ENCODE measurements around the gene UPK3B. TPM values are rescaled to one million over a fixed set of nuclear protein-coding genes. Genes with fewer than 3 reads are reported as not detected.
"Not testable (repeated sequence)": the region's sequence is repeated elsewhere in the genome, so short reads cannot be mapped to it uniquely, and the experiment has no call there.

UPK3B gene
- total and polyA plus RNA-seq, 9 of the 15 experiments (the other 6 are each of a cell fraction or from before 2014, with no cell fraction given): not detected

DNA sequence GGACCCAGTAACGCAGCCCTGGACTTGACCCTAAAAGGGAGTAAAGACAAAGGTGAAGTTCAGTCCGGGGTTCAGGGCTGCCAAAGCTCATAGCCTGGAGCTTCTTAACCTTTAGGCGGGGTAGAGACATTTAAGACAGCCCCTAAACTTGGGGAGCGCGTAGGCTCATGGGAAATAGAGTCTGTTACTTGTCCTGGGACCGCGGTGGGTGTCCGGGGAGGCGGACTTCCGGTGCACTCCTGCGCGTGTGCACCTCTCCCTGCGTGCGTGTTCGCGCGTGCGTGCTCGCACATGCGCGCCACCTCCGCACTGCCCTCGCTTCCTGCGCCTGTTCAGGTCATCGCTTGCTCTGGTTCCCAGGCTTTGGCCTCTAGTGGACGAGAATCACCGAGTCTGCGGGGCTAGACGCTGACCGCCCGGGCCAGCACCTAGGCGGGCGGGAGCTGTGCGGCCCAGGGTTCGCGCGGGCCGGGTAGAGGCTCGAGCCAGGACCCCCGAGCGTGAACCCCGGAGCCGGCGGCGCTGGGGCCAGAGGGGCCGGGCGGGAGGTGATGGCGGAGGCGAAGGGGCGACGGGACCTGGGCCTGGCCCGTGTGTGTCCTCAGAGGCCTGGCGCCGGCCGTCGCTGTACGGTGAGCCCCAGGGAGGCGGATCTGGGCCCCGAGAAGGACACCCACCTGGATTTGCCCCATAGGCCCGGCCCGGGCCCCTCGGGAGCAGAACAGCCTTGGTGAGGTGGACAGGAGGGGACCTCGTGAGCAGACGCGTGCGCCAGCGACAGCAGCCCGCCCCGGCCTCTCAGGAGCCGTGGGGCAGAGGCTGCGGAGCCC, 38.9 kb downstream of the UPK3B start (continued):
- TF ChIP-seq, protein P1, sequence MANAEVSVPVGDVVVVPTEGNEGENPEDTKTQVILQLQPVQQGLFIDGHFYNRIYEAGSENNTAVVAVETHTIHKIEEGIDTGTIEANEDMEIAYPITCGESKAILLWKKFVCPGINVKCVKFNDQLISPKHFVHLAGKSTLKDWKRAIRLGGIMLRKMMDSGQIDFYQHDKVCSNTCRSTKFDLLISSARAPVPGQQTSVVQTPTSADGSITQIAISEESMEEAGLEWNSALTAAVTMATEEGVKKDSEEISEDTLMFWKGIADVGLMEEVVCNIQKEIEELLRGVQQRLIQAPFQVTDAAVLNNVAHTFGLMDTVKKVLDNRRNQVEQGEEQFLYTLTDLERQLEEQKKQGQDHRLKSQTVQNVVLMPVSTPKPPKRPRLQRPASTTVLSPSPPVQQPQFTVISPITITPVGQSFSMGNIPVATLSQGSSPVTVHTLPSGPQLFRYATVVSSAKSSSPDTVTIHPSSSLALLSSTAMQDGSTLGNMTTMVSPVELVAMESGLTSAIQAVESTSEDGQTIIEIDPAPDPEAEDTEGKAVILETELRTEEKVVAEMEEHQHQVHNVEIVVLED (CRISPR knock-in tag; IDR thresholded peaks at IDR 0.05): peak; percentile 94
- peak; percentile 93 for TF ChIP-seq CXXC5 (CRISPR knock-in tag; IDR thresholded peaks at IDR 0.05)
- TF ChIP-seq SOX6 (IDR thresholded peaks at IDR 0.05): peak; percentile 45
- TF ChIP-seq, protein P2, sequence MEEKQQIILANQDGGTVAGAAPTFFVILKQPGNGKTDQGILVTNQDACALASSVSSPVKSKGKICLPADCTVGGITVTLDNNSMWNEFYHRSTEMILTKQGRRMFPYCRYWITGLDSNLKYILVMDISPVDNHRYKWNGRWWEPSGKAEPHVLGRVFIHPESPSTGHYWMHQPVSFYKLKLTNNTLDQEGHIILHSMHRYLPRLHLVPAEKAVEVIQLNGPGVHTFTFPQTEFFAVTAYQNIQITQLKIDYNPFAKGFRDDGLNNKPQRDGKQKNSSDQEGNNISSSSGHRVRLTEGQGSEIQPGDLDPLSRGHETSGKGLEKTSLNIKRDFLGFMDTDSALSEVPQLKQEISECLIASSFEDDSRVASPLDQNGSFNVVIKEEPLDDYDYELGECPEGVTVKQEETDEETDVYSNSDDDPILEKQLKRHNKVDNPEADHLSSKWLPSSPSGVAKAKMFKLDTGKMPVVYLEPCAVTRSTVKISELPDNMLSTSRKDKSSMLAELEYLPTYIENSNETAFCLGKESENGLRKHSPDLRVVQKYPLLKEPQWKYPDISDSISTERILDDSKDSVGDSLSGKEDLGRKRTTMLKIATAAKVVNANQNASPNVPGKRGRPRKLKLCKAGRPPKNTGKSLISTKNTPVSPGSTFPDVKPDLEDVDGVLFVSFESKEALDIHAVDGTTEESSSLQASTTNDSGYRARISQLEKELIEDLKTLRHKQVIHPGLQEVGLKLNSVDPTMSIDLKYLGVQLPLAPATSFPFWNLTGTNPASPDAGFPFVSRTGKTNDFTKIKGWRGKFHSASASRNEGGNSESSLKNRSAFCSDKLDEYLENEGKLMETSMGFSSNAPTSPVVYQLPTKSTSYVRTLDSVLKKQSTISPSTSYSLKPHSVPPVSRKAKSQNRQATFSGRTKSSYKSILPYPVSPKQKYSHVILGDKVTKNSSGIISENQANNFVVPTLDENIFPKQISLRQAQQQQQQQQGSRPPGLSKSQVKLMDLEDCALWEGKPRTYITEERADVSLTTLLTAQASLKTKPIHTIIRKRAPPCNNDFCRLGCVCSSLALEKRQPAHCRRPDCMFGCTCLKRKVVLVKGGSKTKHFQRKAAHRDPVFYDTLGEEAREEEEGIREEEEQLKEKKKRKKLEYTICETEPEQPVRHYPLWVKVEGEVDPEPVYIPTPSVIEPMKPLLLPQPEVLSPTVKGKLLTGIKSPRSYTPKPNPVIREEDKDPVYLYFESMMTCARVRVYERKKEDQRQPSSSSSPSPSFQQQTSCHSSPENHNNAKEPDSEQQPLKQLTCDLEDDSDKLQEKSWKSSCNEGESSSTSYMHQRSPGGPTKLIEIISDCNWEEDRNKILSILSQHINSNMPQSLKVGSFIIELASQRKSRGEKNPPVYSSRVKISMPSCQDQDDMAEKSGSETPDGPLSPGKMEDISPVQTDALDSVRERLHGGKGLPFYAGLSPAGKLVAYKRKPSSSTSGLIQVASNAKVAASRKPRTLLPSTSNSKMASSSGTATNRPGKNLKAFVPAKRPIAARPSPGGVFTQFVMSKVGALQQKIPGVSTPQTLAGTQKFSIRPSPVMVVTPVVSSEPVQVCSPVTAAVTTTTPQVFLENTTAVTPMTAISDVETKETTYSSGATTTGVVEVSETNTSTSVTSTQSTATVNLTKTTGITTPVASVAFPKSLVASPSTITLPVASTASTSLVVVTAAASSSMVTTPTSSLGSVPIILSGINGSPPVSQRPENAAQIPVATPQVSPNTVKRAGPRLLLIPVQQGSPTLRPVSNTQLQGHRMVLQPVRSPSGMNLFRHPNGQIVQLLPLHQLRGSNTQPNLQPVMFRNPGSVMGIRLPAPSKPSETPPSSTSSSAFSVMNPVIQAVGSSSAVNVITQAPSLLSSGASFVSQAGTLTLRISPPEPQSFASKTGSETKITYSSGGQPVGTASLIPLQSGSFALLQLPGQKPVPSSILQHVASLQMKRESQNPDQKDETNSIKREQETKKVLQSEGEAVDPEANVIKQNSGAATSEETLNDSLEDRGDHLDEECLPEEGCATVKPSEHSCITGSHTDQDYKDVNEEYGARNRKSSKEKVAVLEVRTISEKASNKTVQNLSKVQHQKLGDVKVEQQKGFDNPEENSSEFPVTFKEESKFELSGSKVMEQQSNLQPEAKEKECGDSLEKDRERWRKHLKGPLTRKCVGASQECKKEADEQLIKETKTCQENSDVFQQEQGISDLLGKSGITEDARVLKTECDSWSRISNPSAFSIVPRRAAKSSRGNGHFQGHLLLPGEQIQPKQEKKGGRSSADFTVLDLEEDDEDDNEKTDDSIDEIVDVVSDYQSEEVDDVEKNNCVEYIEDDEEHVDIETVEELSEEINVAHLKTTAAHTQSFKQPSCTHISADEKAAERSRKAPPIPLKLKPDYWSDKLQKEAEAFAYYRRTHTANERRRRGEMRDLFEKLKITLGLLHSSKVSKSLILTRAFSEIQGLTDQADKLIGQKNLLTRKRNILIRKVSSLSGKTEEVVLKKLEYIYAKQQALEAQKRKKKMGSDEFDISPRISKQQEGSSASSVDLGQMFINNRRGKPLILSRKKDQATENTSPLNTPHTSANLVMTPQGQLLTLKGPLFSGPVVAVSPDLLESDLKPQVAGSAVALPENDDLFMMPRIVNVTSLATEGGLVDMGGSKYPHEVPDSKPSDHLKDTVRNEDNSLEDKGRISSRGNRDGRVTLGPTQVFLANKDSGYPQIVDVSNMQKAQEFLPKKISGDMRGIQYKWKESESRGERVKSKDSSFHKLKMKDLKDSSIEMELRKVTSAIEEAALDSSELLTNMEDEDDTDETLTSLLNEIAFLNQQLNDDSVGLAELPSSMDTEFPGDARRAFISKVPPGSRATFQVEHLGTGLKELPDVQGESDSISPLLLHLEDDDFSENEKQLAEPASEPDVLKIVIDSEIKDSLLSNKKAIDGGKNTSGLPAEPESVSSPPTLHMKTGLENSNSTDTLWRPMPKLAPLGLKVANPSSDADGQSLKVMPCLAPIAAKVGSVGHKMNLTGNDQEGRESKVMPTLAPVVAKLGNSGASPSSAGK (IDR thresholded peaks at IDR 0.05): peak; percentile 82
- peak; percentile 83 for TF ChIP-seq MYC (IDR thresholded peaks at IDR 0.05; ENCODE audit: low read depth, low read length)
- TF ChIP-seq MYC (CRISPR knock-in tag; IDR thresholded peaks at IDR 0.05; ENCODE audit: borderline replicate concordance, low read depth); FOXM1 (CRISPR knock-in tag; IDR thresholded peaks at IDR 0.05; ENCODE audit: low read depth): not testable (repeated sequence)
- TF ChIP-seq, protein P3, sequence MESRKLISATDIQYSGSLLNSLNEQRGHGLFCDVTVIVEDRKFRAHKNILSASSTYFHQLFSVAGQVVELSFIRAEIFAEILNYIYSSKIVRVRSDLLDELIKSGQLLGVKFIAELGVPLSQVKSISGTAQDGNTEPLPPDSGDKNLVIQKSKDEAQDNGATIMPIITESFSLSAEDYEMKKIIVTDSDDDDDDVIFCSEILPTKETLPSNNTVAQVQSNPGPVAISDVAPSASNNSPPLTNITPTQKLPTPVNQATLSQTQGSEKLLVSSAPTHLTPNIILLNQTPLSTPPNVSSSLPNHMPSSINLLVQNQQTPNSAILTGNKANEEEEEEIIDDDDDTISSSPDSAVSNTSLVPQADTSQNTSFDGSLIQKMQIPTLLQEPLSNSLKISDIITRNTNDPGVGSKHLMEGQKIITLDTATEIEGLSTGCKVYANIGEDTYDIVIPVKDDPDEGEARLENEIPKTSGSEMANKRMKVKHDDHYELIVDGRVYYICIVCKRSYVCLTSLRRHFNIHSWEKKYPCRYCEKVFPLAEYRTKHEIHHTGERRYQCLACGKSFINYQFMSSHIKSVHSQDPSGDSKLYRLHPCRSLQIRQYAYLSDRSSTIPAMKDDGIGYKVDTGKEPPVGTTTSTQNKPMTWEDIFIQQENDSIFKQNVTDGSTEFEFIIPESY (CRISPR knock-in tag; IDR thresholded peaks at IDR 0.05): 0 out of 2 replicates have a peak, but pooled peaks have one; percentile 45
- peak; percentile 74 for TF ChIP-seq ATF7 (IDR thresholded peaks at IDR 0.05)
- TF ChIP-seq FOXM1 (IDR thresholded peaks at IDR 0.05; ENCODE audit: low read depth): peak; percentile 64; the same call in 1 of the 2 replicates
- peak; percentile 24; the same call in 1 of the 2 replicates for TF ChIP-seq KAT7 (CRISPR knock-in tag; IDR thresholded peaks at IDR 0.05; ENCODE audit: borderline replicate concordance)
- peak; percentile 36 for TF ChIP-seq LCOR (CRISPR knock-in tag; IDR thresholded peaks at IDR 0.05)

Measured in K562 (cell line).